Common myeloid progenitor, CD34-positive (primary cell): ENCODE measurements around the gene PPDPF.
"Not testable (repeated sequence)": the region's sequence is repeated elsewhere in the genome, so short reads cannot be mapped to it uniquely, and the experiment has no call there.

Experiments used
- CTCF ChIA-PET: fragments of 350-600 bp; sonication (Branson Sonifier 250); formaldehyde crosslinking; loops from one replicate; lab custom pipeline; 2021; ENCODE audit warnings: antibody characterized with exemption; lab: Charles Lee
- POLR2A ChIA-PET: fragments of 350-600 bp; sonication (Branson Sonifier 250); formaldehyde crosslinking; loops from one replicate; lab custom pipeline; 2021; ENCODE audit warnings: antibody characterized with exemption; lab: Charles Lee
- DNase-seq, 3 donors: peaks; one replicate each; pipeline versions ENCODE4 v3.0.0 to v3.0.0-alpha.2; 2013
- H3K27ac ChIP-seq, 2 experiments: 1 replicate in 1 of 2; 2 replicates in 1 of 2; pipeline ENCODE4 v1.7.0; 2013; ENCODE audit warnings: inconsistent platforms in 2 of 2, low read length in 2 of 2, mild to moderate bottlenecking in 2 of 2, low read depth in 1 of 2, moderate library complexity in 1 of 2; ENCODE audit not compliant: severe bottlenecking in 2 of 2, insufficient read depth in 1 of 2, poor library complexity in 1 of 2
- H3K27me3 ChIP-seq, 5 experiments: replicated peaks in 2 of 5; 1 replicate in 3 of 5; 2 replicates in 2 of 5; pipeline versions ENCODE4 v1.6.1 to v1.7.0; 2013; ENCODE audit warnings: low read length in 4 of 5, mild to moderate bottlenecking in 2 of 5, moderate library complexity in 2 of 5, inconsistent platforms in 1 of 5; ENCODE audit not compliant: insufficient read depth in 5 of 5, control insufficient read depth in 4 of 5
- H3K36me3 ChIP-seq, 4 experiments: 1 replicate in 2 of 4; 2 replicates in 2 of 4; pipeline versions ENCODE4 v1.6.1 to v1.7.0; 2013; ENCODE audit warnings: low read length in 3 of 4, control low read depth in 1 of 4, mild to moderate bottlenecking in 1 of 4; ENCODE audit not compliant: control insufficient read depth in 4 of 4, insufficient read depth in 4 of 4
- H3K4me1 ChIP-seq, 4 experiments: 1 replicate in 3 of 4; 2 replicates in 1 of 4; pipeline versions ENCODE4 v1.6.1 to v1.7.1; 2013; ENCODE audit warnings: low read length in 3 of 4, mild to moderate bottlenecking in 3 of 4, control low read depth in 1 of 4, inconsistent platforms in 1 of 4, moderate library complexity in 1 of 4; ENCODE audit not compliant: control insufficient read depth in 4 of 4, insufficient read depth in 4 of 4; ENCODE audit errors: control extremely low read depth in 1 of 4
- H3K4me3 ChIP-seq, 7 experiments: 1 replicate in 4 of 7; 2 replicates in 3 of 7; pipeline versions ENCODE4 v1.5.1 to v1.7.0; 2013; ENCODE audit warnings: mild to moderate bottlenecking in 7 of 7, low read length in 6 of 7, moderate library complexity in 6 of 7, inconsistent platforms in 2 of 7, low read depth in 2 of 7, control low read depth in 1 of 7; ENCODE audit not compliant: insufficient read depth in 4 of 7, control insufficient read depth in 1 of 7; ENCODE audit errors: extremely low read depth in 1 of 7
- H3K9me3 ChIP-seq, 5 experiments: 1 replicate in 4 of 5; 2 replicates in 1 of 5; pipeline versions ENCODE4 v1.6.1 to v1.7.1; 2013; ENCODE audit warnings: low read length in 4 of 5, mild to moderate bottlenecking in 2 of 5, inconsistent platforms in 1 of 5, low read depth in 1 of 5, moderate library complexity in 1 of 5; ENCODE audit not compliant: control insufficient read depth in 4 of 5, insufficient read depth in 2 of 5; ENCODE audit errors: control extremely low read depth in 1 of 5
- WGBS: methylation state at CpG from one replicate; pipeline ENCODE4 v1.1.5; 2013; ENCODE audit not compliant: insufficient coverage; 5-methylcytosine and 5-hydroxymethylcytosine counted together

The PPDPF gene

DNA sequence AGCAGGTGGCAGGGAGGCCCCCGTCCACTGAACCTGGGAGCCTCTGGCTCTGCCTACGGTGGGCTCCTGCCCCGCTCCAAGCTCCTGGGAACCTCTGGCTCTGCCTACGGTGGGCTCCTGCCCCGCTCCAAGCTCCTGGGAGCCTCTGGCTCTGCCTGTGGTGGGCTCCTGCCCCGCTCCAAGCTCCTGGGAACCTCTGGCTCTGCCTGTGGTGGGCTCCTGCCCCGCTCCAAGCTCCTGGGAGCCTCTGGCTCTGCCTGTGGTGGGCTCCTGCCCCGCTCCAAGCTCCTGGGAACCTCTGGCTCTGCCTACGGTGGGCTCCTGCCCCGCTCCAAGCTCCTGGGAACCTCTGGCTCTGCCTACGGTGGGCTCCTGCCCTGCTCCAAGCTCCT is 50.5 kb downstream of the PPDPF start:
- Histone ChIP-seq H3K4me1 (peaks cover 0 to 45% (median 36%) of the 10 kb centered on the region in 4 experiments), H3K27me3 (peaks cover 0 to 45% (median 6%) of the 10 kb centered on the region in 5 experiments)
- H3K4me3 ChIP-seq, CTCF ChIA-PET, DNase-seq, H3K36me3 ChIP-seq, H3K9me3 ChIP-seq, H3K27ac ChIP-seq: not testable (repeated sequence)
- POLR2A ChIA-PET, result interaction anchor here (0.6 kb wide), 1 partner anchor 11 kb away, joined by 5 read pairs; no protein-coding TSS in a partner anchor
- WGBS, result 70% methylated on average over 2 of the region's 11 CpGs
